Measurements from ENCODE around the gene FXYD6. TPM values are rescaled to one million over a fixed set of nuclear protein-coding genes. Genes with fewer than 3 reads are reported as not detected.

The FXYD6 gene
- total and polyA plus RNA-seq, 5 donors = 36.1 to 54.1 (median 45.5) TPM

DNA sequence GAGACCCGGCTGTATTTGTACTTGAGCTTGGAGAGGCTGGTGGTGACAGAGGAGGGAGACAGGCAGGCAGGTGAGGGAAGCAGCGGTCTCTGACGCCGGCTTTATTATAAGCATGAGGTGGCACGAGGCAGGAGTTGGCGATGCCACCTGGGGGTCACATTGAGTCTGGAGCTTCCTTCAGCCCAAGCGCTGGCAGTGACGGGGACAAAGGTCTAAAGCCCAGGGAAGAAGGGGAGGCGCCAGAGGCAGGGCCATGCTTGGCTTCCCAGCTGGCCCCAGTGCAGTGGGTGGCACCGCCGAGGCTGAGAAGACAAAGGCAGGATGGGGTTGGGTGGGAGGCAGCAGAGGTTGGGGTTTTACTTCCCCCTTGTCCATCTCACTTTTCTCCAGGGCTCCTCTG is 56.4 kb downstream of the FXYD6 start:
- ATAC-seq (no peak), DNase-seq (peak in 1 of 3 donors; percentile 22)
- H3K27me3 ChIP-seq (ENCODE audit: control insufficient read depth, insufficient read depth) = no peaks in the 10 kb centered on the region
- H3K4me1 ChIP-seq (ENCODE audit: control insufficient read depth, insufficient read depth, low read length) = peaks cover 7% of the 10 kb centered on the region
- H3K4me3 ChIP-seq (ENCODE audit: low read length) = no peak overlapping the region
- H3K27ac ChIP-seq (ENCODE audit: low read length) = no peak overlapping the region
- no peaks in the 10 kb centered on the region for H3K9me3 ChIP-seq (ENCODE audit: control insufficient read depth, low read length)
- WGBS = 86% methylated on average over 11 of the region's 11 CpGs
- intact Hi-C loops (cut with DNase I) = loop anchor here in 1 of 4 donors (5.0 kb wide), 1 partner anchor 127 kb away; no protein-coding TSS in a partner anchor

DNA sequence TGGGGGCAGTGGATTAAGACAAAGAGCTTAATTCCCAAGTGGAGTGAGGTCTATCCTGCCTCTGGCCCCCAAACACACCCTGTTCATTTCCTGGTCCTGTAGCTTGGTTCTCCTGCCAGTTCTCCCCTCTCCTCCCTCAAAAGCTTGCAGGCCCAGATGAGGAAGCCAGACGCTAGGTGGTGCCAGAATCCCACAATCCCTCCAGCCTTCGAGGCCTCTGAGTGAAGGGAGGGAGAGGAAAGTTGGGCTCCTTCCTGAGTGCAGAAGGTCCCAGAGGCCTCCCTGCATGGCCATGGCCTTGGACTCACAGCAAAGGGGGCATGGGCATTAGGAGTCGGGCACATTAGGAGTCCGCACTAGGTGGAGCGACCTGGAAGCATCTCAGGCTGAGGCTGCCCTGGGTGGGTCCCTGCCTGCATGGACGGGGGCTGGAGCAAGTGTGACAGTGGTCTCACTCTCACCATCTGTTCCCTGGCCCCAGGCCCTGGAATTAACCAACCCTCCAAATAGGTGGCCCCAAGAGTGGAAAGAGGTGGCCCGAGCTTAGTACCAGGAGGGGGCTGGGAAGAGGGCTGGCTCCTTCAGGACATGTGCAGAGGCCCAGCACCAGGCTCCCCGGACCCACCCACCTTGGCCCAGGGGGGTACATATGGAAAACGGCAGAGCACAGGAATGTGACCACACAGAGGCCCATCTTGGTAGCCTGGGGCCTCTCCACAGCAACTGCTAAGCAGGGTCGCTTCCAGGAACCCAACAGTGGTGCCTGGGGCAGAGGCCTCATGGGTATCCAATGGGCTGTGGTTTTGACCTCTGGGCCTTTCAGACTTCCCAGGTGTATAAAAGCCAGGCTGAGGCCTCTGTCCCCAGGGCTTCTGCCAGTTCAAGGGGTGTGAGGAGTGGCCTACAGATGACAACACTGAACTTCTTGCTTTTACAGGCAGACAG is 57.1 kb downstream of the FXYD6 start:
- Histone ChIP-seq H3K9me3 (ENCODE audit: control insufficient read depth, low read length) (no peaks in the 10 kb centered on the region), H3K4me3 (ENCODE audit: low read length) (no peak overlapping the region), H3K27me3 (ENCODE audit: control insufficient read depth, insufficient read depth) (no peaks in the 10 kb centered on the region), H3K27ac (ENCODE audit: low read length) (no peak overlapping the region), H3K4me1 (ENCODE audit: control insufficient read depth, insufficient read depth, low read length) (peaks cover 8% of the 10 kb centered on the region)
- ATAC-seq = peak; percentile 22 to 32
- WGBS = 65% methylated on average over 10 of the region's 10 CpGs
- intact Hi-C loops (cut with DNase I) = loop anchor here in 3 of 4 donors (5.0 kb wide), 2 partner anchors 128 to 392 kb away; no protein-coding TSS in a partner anchor
- peak; percentile 75 to 89 (median 83) for DNase-seq

DNA sequence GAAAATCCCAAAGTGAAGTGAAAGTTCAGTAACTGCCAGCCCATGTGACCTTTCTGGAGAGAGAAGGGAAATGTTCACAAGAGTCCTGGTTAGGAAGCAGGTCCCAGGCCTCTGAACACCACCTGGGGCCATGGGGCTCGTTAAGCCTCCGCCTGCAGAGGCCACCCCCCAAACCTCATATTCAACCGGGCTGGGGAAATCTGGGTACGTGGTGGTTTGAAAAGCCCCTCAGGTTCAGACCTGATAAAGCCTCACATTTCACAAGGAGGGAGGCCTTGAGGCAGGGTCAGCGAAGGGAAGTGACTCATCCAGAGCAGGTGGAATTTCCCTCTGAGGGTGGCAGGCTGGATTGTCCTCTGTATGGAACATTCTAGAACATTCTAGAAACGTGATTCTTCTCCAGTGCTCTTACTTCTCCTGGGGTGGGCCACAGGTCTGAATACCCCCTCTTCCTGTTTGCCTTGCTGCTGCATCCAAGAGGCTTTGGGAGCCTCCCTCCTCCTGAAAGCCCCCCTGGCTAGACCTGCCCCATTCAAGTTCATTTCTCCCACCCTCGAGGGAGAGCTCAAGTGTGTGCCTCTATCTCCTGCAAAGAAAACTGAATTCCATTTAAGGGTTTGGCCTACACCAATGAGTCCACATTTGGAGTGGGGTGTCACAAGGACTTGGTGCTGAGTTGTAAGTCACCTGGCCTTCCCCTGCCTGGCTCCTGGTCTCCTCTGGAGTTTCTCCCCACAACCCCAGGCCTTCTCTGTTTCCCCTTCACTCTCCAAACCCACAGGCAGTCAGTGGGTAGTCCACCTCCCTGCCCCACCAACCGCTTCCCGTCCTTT is 58.2 kb downstream of the FXYD6 start:
- Histone ChIP-seq H3K4me1 (ENCODE audit: control insufficient read depth, insufficient read depth, low read length) (peaks cover 5% of the 10 kb centered on the region), H3K27ac (ENCODE audit: low read length) (no peak overlapping the region), H3K4me3 (ENCODE audit: low read length) (no peak overlapping the region), H3K27me3 (ENCODE audit: control insufficient read depth, insufficient read depth) (no peaks in the 10 kb centered on the region), H3K9me3 (ENCODE audit: control insufficient read depth, low read length) (no peaks in the 10 kb centered on the region)
- intact Hi-C loops (cut with DNase I) = loop anchor here in 3 of 4 donors (5.0 kb wide), 1 partner anchor 391 kb away; no protein-coding TSS in a partner anchor
- 61% methylated on average over 9 of the region's 9 CpGs for WGBS
- ATAC-seq = peak in 1 of 2 donors; percentile 3
- peak in 1 of 3 donors; percentile 5 for DNase-seq

DNA sequence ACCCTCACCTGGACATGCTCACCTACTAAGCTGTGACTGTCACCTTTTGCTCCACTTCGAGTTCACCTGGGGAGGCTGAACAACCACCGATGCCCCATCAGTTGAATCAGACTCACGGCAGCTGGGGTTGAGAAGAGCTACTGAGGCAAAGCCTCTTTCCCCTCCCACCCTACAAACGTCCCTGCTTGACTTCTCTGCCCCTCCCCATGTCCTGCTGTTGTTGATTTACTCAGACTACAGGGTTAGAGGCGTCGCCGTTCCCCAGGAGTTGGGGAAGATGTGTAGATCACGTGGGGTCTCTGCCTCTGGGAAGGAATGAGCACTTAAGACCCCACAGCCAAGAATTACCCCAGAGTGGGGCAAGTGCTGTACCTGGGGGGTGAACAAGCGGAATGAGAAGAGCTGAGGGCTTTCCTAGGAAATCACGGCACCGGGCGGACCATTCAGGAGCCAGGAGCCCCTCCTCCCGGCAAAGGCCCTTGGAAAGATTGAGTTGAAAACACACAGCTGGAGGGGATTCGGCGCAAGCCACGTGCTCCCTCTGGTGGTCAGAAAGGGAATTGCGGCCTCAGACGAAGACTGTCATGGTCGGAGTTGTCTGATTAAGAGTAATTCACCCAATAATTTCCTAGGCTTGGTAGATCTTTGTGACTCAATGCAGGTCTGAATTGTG is 59.0 kb downstream of the FXYD6 start:
- DNase-seq = peak; percentile 80 to 93 (median 93)
- 14% methylated on average over 19 of the region's 19 CpGs for WGBS
- no peak overlapping the region for H3K4me3 ChIP-seq (ENCODE audit: low read length)
- peak overlapping the region; percentile 68 for H3K27ac ChIP-seq (ENCODE audit: low read length)
- peak; percentile 61 to 65 for ATAC-seq
- no peaks in the 10 kb centered on the region for H3K27me3 ChIP-seq (ENCODE audit: control insufficient read depth, insufficient read depth)
- peaks cover 4% of the 10 kb centered on the region for H3K4me1 ChIP-seq (ENCODE audit: control insufficient read depth, insufficient read depth, low read length)
- H3K9me3 ChIP-seq (ENCODE audit: control insufficient read depth, low read length) = no peaks in the 10 kb centered on the region
- intact Hi-C loops (cut with DNase I) = loop anchor here in 3 of 4 donors (5.0 kb wide), 1 partner anchor 390 kb away; no protein-coding TSS in a partner anchor

DNA sequence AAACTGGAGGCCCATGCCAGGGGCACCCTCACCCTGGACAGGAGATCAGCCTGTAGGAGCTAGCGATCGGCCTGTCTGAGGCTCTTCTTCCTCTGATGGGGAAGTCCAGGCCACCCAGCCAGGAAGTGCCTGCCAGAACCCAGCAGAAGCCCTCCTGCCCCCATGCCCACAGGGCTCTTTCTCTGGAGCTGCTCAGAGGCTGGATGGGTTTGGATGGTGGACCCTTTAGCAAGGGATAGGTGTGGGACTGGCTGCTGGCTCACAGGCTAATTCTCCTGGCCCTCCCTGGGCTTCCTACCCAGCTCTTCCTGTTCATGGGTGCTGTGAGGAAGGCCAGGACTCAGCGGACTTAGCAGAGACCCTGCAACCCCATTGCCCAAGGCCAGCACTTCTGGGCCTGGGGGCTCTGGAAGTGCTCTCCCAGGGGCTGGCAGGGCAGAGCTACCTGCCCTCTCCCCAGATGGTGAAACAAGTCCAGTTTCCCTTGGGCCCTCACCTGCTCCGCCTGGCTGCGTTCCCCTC is 59.6 kb downstream of the FXYD6 start:
- no peak overlapping the region for H3K4me3 ChIP-seq (ENCODE audit: low read length)
- DNase-seq (peak in 1 of 3 donors; percentile 17), ATAC-seq (no peak)
- intact Hi-C loops (cut with DNase I) = loop anchor here in 3 of 4 donors (5.0 kb wide), 1 partner anchor 390 kb away; no protein-coding TSS in a partner anchor
- WGBS = 64% methylated on average over 5 of the region's 5 CpGs
- H3K9me3 ChIP-seq (ENCODE audit: control insufficient read depth, low read length) = no peaks in the 10 kb centered on the region
- peak overlapping the region; percentile 53 for H3K27ac ChIP-seq (ENCODE audit: low read length)
- H3K27me3 ChIP-seq (ENCODE audit: control insufficient read depth, insufficient read depth) = no peaks in the 10 kb centered on the region
- peaks cover 4% of the 10 kb centered on the region for H3K4me1 ChIP-seq (ENCODE audit: control insufficient read depth, insufficient read depth, low read length)

GRCh38 chr11:117816151-117816741 is 60.2 kb downstream of the FXYD6 start:
- Histone ChIP-seq H3K4me1 (ENCODE audit: control insufficient read depth, insufficient read depth, low read length) (peaks cover 4% of the 10 kb centered on the region), H3K27me3 (ENCODE audit: control insufficient read depth, insufficient read depth) (no peaks in the 10 kb centered on the region), H3K4me3 (ENCODE audit: low read length) (no peak overlapping the region), H3K9me3 (ENCODE audit: control insufficient read depth, low read length) (no peaks in the 10 kb centered on the region), H3K27ac (ENCODE audit: low read length) (peak overlapping the region; percentile 21)
- 60% methylated on average over 20 of the region's 20 CpGs for WGBS
- peak; percentile 62 to 84 (median 81) for DNase-seq
- peak; percentile 37 to 50 for ATAC-seq
- intact Hi-C loops (cut with DNase I) = loop anchor here in 3 of 4 donors (5.0 kb wide), 1 partner anchor 389 kb away; no protein-coding TSS in a partner anchor

DNA sequence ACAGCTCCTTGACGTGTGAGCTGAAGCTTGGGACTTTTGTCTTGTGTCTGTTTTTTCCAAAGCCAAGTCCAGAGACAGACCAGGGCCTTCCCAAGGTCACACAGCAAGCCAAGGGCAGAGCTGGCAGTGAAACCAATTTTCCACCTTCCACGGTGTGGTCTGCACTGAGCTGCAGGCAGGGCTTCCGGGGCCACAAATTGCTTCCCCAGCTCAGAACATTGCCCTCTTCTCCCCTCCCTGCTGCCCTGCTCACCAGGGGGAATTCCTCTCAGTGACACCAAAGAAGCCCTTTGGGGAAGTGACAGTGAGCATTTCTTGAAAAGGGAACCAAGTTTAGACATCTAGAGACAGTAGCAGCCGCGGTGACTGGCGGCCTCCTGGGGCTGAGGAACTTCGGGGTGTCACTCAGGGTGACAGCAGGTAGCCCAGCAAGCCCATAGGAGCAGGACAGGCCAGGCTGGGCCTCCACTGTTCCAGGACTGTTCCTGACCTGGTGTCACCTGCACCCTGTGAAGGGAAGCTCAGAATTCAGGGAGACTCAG is 61.1 kb downstream of the FXYD6 start:
- DNase-seq (peak in 1 of 3 donors; percentile 63), ATAC-seq (peak in 1 of 2 donors; percentile 27)
- Histone ChIP-seq H3K4me1 (ENCODE audit: control insufficient read depth, insufficient read depth, low read length) (peaks cover 4% of the 10 kb centered on the region), H3K4me3 (ENCODE audit: low read length) (no peak overlapping the region), H3K27me3 (ENCODE audit: control insufficient read depth, insufficient read depth) (no peaks in the 10 kb centered on the region), H3K27ac (ENCODE audit: low read length) (no peak overlapping the region), H3K9me3 (ENCODE audit: control insufficient read depth, low read length) (no peaks in the 10 kb centered on the region)
- intact Hi-C loops (cut with DNase I) = loop anchor here in 3 of 4 donors (5.0 kb wide), 1 partner anchor 388 kb away; no protein-coding TSS in a partner anchor
- 49% methylated on average over 7 of the region's 7 CpGs for WGBS

DNA sequence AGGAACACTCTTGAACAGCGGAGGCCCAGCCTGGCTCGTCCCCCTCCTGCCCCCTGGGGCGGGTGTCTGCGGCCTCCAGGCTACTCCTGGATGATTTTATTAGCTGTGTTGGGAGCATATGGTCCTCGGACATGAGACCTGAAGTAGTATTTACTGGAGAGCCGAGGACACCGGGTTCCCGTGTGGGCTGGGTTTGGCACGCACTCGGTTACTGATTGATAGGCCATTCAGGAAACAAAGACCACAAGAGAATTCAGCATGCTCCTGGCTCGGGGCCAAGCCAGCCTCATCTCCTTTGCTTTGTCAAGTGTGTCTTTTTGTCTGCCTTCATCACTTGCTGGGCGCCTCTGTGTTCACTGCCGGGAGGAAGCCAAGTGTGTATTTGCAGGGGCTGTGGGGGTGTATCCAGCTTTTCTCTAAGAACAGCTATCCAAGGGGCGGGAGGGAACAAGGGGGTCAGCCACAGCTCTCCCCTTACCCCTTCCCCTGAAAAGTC is 61.6 kb downstream of the FXYD6 start:
- intact Hi-C loops (cut with DNase I) = loop anchor here in 3 of 4 donors (5.0 kb wide), 1 partner anchor 388 kb away; no protein-coding TSS in a partner anchor
- no peak overlapping the region for H3K27ac ChIP-seq (ENCODE audit: low read length)

DNA sequence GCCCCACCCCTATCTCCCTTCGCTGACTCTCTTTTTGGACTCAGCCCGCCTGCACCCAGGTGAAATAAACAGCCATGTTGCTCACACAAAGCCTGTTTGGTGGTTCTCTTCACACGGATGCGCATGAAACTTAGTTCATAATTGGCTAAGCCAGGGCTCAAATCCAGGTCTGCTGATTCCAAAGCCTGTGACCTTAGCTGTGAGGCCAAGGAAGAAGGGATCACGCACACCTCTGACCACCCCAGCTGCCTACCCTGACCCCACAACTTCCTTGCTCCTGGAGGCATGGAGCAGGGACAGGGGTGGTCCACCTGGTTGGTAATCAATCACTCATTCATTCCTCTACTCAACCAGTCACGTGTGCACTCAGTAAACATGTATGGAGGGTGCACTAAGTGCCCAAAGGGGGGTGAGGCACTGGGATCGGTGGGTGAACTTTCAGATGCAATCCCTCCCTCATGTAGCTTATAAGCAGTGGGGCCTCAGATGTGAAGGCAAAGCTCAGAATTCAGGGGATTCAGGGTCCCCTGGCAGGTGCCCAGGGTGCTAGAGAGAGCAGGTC is 62.2 kb downstream of the FXYD6 start:
- H3K27me3 ChIP-seq (ENCODE audit: control insufficient read depth, insufficient read depth) = no peaks in the 10 kb centered on the region
- no peak overlapping the region for H3K4me3 ChIP-seq (ENCODE audit: low read length)
- H3K4me1 ChIP-seq (ENCODE audit: control insufficient read depth, insufficient read depth, low read length) = peaks cover 4% of the 10 kb centered on the region
- H3K27ac ChIP-seq (ENCODE audit: low read length) = no peak overlapping the region
- no peak for ATAC-seq
- no peak for DNase-seq
- 86% methylated on average over 7 of the region's 7 CpGs for WGBS
- no peaks in the 10 kb centered on the region for H3K9me3 ChIP-seq (ENCODE audit: control insufficient read depth, low read length)
- intact Hi-C loops (cut with DNase I) = no loop called here

More for the DNA sequence above, 61.6 kb downstream of the FXYD6 start:
- Histone ChIP-seq H3K4me1 (ENCODE audit: control insufficient read depth, insufficient read depth, low read length) (peaks cover 4% of the 10 kb centered on the region), H3K9me3 (ENCODE audit: control insufficient read depth, low read length) (no peaks in the 10 kb centered on the region), H3K4me3 (ENCODE audit: low read length) (no peak overlapping the region), H3K27me3 (ENCODE audit: control insufficient read depth, insufficient read depth) (no peaks in the 10 kb centered on the region)
- WGBS = 24% methylated on average over 14 of the region's 14 CpGs
- ATAC-seq = peak in 1 of 2 donors; percentile 6
- DNase-seq = peak; percentile 60 to 91 (median 82)
